Testis (tissue), 3 donors: ENCODE data around the gene ANAPC1. TPM values are rescaled to one million over a fixed set of nuclear protein-coding genes. Genes with fewer than 3 reads are reported as not detected.
A peak's percentile ranks its signal among the peaks of the same experiment; 100 is the strongest.

Experiments used
- DNase-seq: peaks from one replicate; pipeline ENCODE4 v3.0.0-alpha.2; 2019
- H3K27ac ChIP-seq, 2 donors: fragments of 200-600 bp; sonication (generic); one replicate each; pipeline ENCODE4 v1.5.1; 2019
- H3K27me3 ChIP-seq: fragments of 200-600 bp; sonication (generic); one replicate; pipeline ENCODE4 v1.5.1; 2019
- H3K36me3 ChIP-seq: fragments of 200-600 bp; sonication (generic); one replicate; pipeline ENCODE4 v1.5.1; 2017; ENCODE audit warnings: low read depth; ENCODE audit errors: missing control alignments
- H3K4me1 ChIP-seq: fragments of 200-600 bp; sonication (generic); one replicate; pipeline ENCODE4 v1.5.1; 2019
- H3K4me3 ChIP-seq, 2 donors: fragments of 200-600 bp; sonication (generic); one replicate each; pipeline ENCODE4 v1.5.1; 2017 to 2019
- H3K9me3 ChIP-seq: fragments of 200-600 bp; sonication (generic); one replicate; pipeline ENCODE4 v1.5.1; 2017
- CTCF ChIP-seq, 3 experiments: fragments of 450-650 bp in 2 of 3; fragments of 200-600 bp in 1 of 3; sonication (generic) in 1 of 3; IDR thresholded peaks; one replicate each; pipeline ENCODE4 v1.5.1; 2016 to 2019; ENCODE audit warnings: antibody characterized with exemption in 3 of 3, mild to moderate bottlenecking in 2 of 3, moderate library complexity in 1 of 3
- POLR2A ChIP-seq: fragments of 450-650 bp; IDR thresholded peaks from one replicate; pipeline ENCODE4 v1.6.1; 2017; ENCODE audit warnings: antibody characterized with exemption, mild to moderate bottlenecking, moderate library complexity
- WGBS, 2 donors: methylation state at CpG; one replicate each; pipeline ENCODE4 v1.1.5; 2018; 5-methylcytosine and 5-hydroxymethylcytosine counted together
- intact Hi-C: fragments of 100-400 bp; cut with DNase I; formaldehyde crosslinking; loops from one replicate; pipeline ENCODE4 v1.15.1; 2023; ENCODE audit warnings: low total_unique reads
- polyA plus RNA-seq: library from polyadenylated mRNA; stranded (reverse); fragments of 350-450 nt; fragmentation: Illumina TruSeq; extraction: RNeasy Lipid Tissue Mini Kit (QIAGEN cat#74804); gene quantifications from one replicate; pipeline ENCODE4 v1.2.3, GENCODE V29; 2014; ENCODE audit warnings: low read depth, low replicate concordance; ENCODE audit not compliant: insufficient read depth
- total RNA-seq, 2 donors: library from RNA; depleted of rRNA; stranded (reverse); fragments of >200 nt; gene quantifications; one replicate each; pipeline ENCODE4 v1.2.3, GENCODE V29; 2016

ANAPC1 gene
- total and polyA plus RNA-seq, 3 donors from 2014 or later = 32.6 to 77.2 (median 68.5) TPM

- H3K9me3 ChIP-seq = no peaks in the 10 kb centered on the region
- no peaks in the 10 kb centered on the region for H3K36me3 ChIP-seq
- 0 to 1% methylated on average over 15 to 46 of the region's 70 CpGs for WGBS, 2 donors
- H3K27me3 ChIP-seq = no peaks in the 10 kb centered on the region
- TF ChIP-seq POLR2A = no peak
- TF ChIP-seq CTCF (IDR thresholded peaks at IDR 0.05) = no peak
- H3K4me1 ChIP-seq = peaks cover 30% of the 10 kb centered on the region
- H3K4me3 ChIP-seq = peak overlapping the region; percentile 89 to 97
- peak; percentile 44 for DNase-seq
- intact Hi-C loops = no loop called here
- peak overlapping the region; percentile 90 to 93 for H3K27ac ChIP-seq
Measured at GRCh38 chr2:111898703-111899514, 14.9 kb upstream of the ANAPC1 start.

GRCh38 chr2:111897924-111898702, 14.1 kb upstream of the ANAPC1 start, which contains the start of gene MERTK:
Gene MERTK, plus strand, starts transcription at chr2:111898607. Its CDS starts 129 bp downstream, at chr2:111898736.
- H3K27me3 ChIP-seq = no peaks in the 10 kb centered on the region
- 0 to 1% methylated on average over 14 to 42 of the region's 71 CpGs for WGBS, 2 donors
- no peaks in the 10 kb centered on the region for H3K9me3 ChIP-seq
- TF ChIP-seq POLR2A (no peak), CTCF (IDR thresholded peaks at IDR 0.05) (peak; percentile 41 to 53 (median 52))
- H3K4me3 ChIP-seq = peak within 1 kb of the TSS; percentile 89 to 97
- H3K36me3 ChIP-seq = no peaks in the 10 kb centered on the region
- peak within 1 kb of the TSS; percentile 90 to 93 for H3K27ac ChIP-seq
- H3K4me1 ChIP-seq = peaks cover 30% of the 10 kb centered on the region
- intact Hi-C loops = no loop called here
- peak; percentile 91 for DNase-seq

GRCh38 chr2:111897630-111897923, 13.6 kb upstream of the ANAPC1 start:
- no peaks in the 10 kb centered on the region for H3K36me3 ChIP-seq
- H3K27ac ChIP-seq = peak overlapping the region; percentile 90 to 93
- H3K4me3 ChIP-seq = peak overlapping the region; percentile 89 to 97
- H3K27me3 ChIP-seq = no peaks in the 10 kb centered on the region
- peaks cover 30% of the 10 kb centered on the region for H3K4me1 ChIP-seq
- no peak for TF ChIP-seq CTCF (IDR thresholded peaks at IDR 0.05)
- no peak for TF ChIP-seq POLR2A
- no peak for DNase-seq
- intact Hi-C loops = no loop called here
- 3 to 4% methylated on average over 7 of the region's 7 CpGs for WGBS, 2 donors
- H3K9me3 ChIP-seq = no peaks in the 10 kb centered on the region

- TF ChIP-seq POLR2A (no peak), CTCF (IDR thresholded peaks at IDR 0.05) (no peak)
- DNase-seq = no peak
- intact Hi-C loops = no loop called here
Measured at GRCh38 chr2:111896576-111896975, 12.6 kb upstream of the ANAPC1 start.

More at GRCh38 chr2:111896576-111896975, 12.6 kb upstream of the ANAPC1 start:
- H3K27me3 ChIP-seq = no peaks in the 10 kb centered on the region
- no peak overlapping the region for H3K4me3 ChIP-seq
- no peaks in the 10 kb centered on the region for H3K9me3 ChIP-seq
- no peak overlapping the region for H3K27ac ChIP-seq
- H3K36me3 ChIP-seq = no peaks in the 10 kb centered on the region
- WGBS, 2 donors = 72 to 78% methylated on average over 6 of the region's 6 CpGs
- peaks cover 24% of the 10 kb centered on the region for H3K4me1 ChIP-seq
